ENCODE measurements around the gene LSM14B. TPM values are rescaled to one million over a fixed set of nuclear protein-coding genes. Genes with fewer than 3 reads are reported as not detected.

Gene LSM14B
- total RNA-seq, 1 experiment from 2014 or later = 76.9 TPM

DNA sequence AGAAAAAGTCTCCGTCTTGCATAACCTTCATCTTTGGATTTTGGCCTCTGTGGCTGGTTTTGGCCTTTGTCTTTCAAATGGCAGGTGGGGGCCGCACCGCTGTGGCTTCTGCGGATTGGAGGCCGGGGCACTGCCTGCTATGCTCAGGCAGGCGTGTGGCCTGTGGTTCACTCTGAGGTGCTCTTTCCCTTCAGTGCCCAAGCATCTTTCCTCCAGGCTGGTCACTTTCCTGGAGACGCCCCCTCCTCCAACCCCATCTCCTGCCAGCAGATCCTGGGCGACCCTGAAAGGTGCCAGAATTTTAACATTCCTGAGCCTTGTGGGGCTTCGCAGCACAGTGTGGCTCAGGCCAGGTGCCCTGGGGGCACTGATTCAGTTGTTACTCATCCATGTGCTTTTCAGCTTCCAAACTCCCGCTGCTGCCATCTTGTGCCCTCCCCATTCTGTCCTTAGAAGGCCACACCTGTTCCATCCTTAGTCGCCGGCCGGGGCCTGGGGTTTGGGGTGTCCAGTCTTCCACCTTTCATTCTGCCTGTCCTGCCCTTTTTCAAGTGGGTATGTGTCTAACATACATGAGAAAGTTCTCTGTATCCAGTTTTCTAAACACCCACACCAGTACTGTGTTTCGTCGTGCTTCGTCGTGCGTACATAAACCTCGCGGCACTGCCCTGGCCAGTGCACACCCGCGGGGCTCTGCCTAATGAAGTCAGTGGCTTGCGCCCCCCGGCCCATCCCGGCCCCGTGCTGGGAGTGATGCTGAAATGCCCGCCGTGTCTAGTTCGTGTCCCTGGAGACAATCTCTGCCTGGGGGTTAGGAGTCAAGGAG lies 33.4 kb downstream of the LSM14B start:
- no peak overlapping the region for H3K4me3 Mint-ChIP-seq (ENCODE audit: low read depth, unreplicated experiment)
- H3K27ac Mint-ChIP-seq (ENCODE audit: unreplicated experiment) = no peak overlapping the region
- H3K4me1 Mint-ChIP-seq (ENCODE audit: low read depth, unreplicated experiment) = peaks cover 40% of the 10 kb centered on the region
- TF ChIP-seq, protein P1, sequence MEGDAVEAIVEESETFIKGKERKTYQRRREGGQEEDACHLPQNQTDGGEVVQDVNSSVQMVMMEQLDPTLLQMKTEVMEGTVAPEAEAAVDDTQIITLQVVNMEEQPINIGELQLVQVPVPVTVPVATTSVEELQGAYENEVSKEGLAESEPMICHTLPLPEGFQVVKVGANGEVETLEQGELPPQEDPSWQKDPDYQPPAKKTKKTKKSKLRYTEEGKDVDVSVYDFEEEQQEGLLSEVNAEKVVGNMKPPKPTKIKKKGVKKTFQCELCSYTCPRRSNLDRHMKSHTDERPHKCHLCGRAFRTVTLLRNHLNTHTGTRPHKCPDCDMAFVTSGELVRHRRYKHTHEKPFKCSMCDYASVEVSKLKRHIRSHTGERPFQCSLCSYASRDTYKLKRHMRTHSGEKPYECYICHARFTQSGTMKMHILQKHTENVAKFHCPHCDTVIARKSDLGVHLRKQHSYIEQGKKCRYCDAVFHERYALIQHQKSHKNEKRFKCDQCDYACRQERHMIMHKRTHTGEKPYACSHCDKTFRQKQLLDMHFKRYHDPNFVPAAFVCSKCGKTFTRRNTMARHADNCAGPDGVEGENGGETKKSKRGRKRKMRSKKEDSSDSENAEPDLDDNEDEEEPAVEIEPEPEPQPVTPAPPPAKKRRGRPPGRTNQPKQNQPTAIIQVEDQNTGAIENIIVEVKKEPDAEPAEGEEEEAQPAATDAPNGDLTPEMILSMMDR (IDR thresholded peaks at IDR 0.05; ENCODE audit: unreplicated experiment) = no peak
- CTCF ChIA-PET = no interaction called here
- H3K36me3 Mint-ChIP-seq (ENCODE audit: insufficient read depth, unreplicated experiment) = peaks cover 42% of the 10 kb centered on the region
- peak; percentile 20 for DNase-seq
- H3K27me3 Mint-ChIP-seq (ENCODE audit: unreplicated experiment) = no peaks in the 10 kb centered on the region
- intact Hi-C loops (cut with micrococcal nuclease; ENCODE audit: unreplicated experiment) = no loop called here
- peaks cover 9% of the 10 kb centered on the region for H3K9me3 Mint-ChIP-seq (ENCODE audit: low read depth, unreplicated experiment)
- BruUV-seq (replicated peaks) = no TSS peak

GRCh38 chr20:62156254-62156556 lies 33.9 kb downstream of the LSM14B start:
- H3K27ac Mint-ChIP-seq (ENCODE audit: unreplicated experiment) = no peak overlapping the region
- peaks cover 46% of the 10 kb centered on the region for H3K4me1 Mint-ChIP-seq (ENCODE audit: low read depth, unreplicated experiment)
- DNase-seq = no peak
- H3K27me3 Mint-ChIP-seq (ENCODE audit: unreplicated experiment) = no peaks in the 10 kb centered on the region
- CTCF ChIA-PET = no interaction called here
- no TSS peak for BruUV-seq (replicated peaks)
- TF ChIP-seq, protein P1 (IDR thresholded peaks at IDR 0.05; ENCODE audit: unreplicated experiment) = no peak
- peaks cover 9% of the 10 kb centered on the region for H3K9me3 Mint-ChIP-seq (ENCODE audit: low read depth, unreplicated experiment)
- peaks cover 48% of the 10 kb centered on the region for H3K36me3 Mint-ChIP-seq (ENCODE audit: insufficient read depth, unreplicated experiment)
- intact Hi-C loops (cut with micrococcal nuclease; ENCODE audit: unreplicated experiment) = no loop called here
- no peak overlapping the region for H3K4me3 Mint-ChIP-seq (ENCODE audit: low read depth, unreplicated experiment)

- H3K36me3 Mint-ChIP-seq (ENCODE audit: insufficient read depth, unreplicated experiment) = peaks cover 52% of the 10 kb centered on the region
- H3K27me3 Mint-ChIP-seq (ENCODE audit: unreplicated experiment) = no peaks in the 10 kb centered on the region
- TF ChIP-seq, protein P1 (IDR thresholded peaks at IDR 0.05; ENCODE audit: unreplicated experiment) = peak; percentile 84
- H3K4me3 Mint-ChIP-seq (ENCODE audit: low read depth, unreplicated experiment) = no peak overlapping the region
- H3K4me1 Mint-ChIP-seq (ENCODE audit: low read depth, unreplicated experiment) = peaks cover 52% of the 10 kb centered on the region
- peaks cover 9% of the 10 kb centered on the region for H3K9me3 Mint-ChIP-seq (ENCODE audit: low read depth, unreplicated experiment)
- H3K27ac Mint-ChIP-seq (ENCODE audit: unreplicated experiment) = no peak overlapping the region
- intact Hi-C loops (cut with micrococcal nuclease; ENCODE audit: unreplicated experiment) = no loop called here
- DNase-seq = peak; percentile 61
- BruUV-seq (replicated peaks) = no TSS peak
- CTCF ChIA-PET = no interaction called here
Observed at GRCh38 chr20:62156592-62157386, 34.5 kb downstream of the LSM14B start.

DNA sequence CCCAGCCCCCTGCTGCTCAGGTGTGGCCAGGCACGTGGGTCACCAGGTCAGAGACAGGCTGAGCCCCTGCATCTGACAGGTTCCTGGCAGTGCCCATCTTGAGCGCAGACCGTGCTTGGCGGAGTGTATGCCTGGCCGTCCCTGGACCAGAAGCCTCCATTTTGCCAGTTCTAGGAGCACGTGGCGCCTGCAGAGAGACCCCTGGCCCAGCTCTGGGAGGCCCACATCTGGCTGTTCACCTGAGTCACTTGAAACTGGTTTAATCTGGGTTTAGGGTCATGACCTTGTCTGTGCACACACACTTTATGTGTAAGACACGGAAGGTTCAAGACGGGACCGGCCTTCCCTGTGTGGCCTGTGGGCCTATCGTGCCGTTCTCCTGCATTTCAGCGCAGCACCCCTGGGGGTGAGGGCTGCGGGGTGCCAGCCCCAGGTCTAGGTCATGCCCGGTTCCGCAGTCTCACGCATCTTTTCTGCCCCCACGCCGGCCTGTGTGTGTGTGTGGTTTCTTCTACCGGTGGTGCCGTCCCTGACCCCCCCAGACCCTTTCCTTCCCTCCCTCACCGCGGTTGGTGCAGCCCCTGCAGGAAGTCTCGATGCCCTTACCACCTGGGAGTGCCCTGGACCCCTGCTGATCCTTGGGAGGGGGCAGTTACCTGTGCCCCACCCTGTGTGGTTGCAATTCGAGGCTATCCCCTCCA lies 35.3 kb downstream of the LSM14B start:
- H3K4me3 Mint-ChIP-seq (ENCODE audit: low read depth, unreplicated experiment) = no peak overlapping the region
- H3K9me3 Mint-ChIP-seq (ENCODE audit: low read depth, unreplicated experiment) = peaks cover 9% of the 10 kb centered on the region
- no peak for DNase-seq
- peaks cover 53% of the 10 kb centered on the region for H3K4me1 Mint-ChIP-seq (ENCODE audit: low read depth, unreplicated experiment)
- CTCF ChIA-PET = no interaction called here
- BruUV-seq (replicated peaks) = no TSS peak
- intact Hi-C loops (cut with micrococcal nuclease; ENCODE audit: unreplicated experiment) = no loop called here
- peaks cover 51% of the 10 kb centered on the region for H3K36me3 Mint-ChIP-seq (ENCODE audit: insufficient read depth, unreplicated experiment)
- H3K27me3 Mint-ChIP-seq (ENCODE audit: unreplicated experiment) = no peaks in the 10 kb centered on the region
- TF ChIP-seq, protein P1 (IDR thresholded peaks at IDR 0.05; ENCODE audit: unreplicated experiment) = no peak
- H3K27ac Mint-ChIP-seq (ENCODE audit: unreplicated experiment) = no peak overlapping the region

Data from Calu3 (cell line).